HCT116 (cell line): ENCODE measurements around the gene RALGPS1.

Source experiments
- CEBPB ChIP-seq: IDR thresholded peaks from 2 replicates; pipeline ENCODE4 v1.6.1; 2012; ENCODE audit warnings: low read depth
- CTCF ChIP-seq, 3 experiments: fragments of 200-600 bp in 1 of 3; sonication (generic) in 1 of 3; IDR thresholded peaks in 2 of 3; conservative IDR thresholded peaks in 1 of 3; 2 replicates each; pipeline ENCODE4 v1.5.1; 2012 to 2017; ENCODE audit warnings: low read depth in 2 of 3, low read length in 2 of 3, antibody characterized with exemption in 1 of 3, borderline replicate concordance in 1 of 3, control low read depth in 1 of 3, mild to moderate bottlenecking in 1 of 3, mixed read lengths in 1 of 3, mixed run types in 1 of 3, moderate library complexity in 1 of 3; ENCODE audit not compliant: insufficient read depth in 1 of 3
- ELF1 ChIP-seq: IDR thresholded peaks from 2 replicates; pipeline ENCODE4 v1.6.1; 2012; ENCODE audit warnings: low read depth, borderline replicate concordance
- EZH2 ChIP-seq: fragments of 200-600 bp; sonication (generic); IDR thresholded peaks from 2 replicates; pipeline ENCODE4 v1.6.1; 2017; ENCODE audit warnings: antibody characterized with exemption, mixed run types
- EZH2phosphoT487 ChIP-seq: fragments of 200-600 bp; IDR thresholded peaks from 2 replicates; pipeline ENCODE4 v1.6.1; 2018; ENCODE audit warnings: antibody characterized with exemption, borderline replicate concordance
- POLR2A ChIP-seq: IDR thresholded peaks from 2 replicates; pipeline ENCODE4 v1.7.0; 2011; ENCODE audit warnings: borderline replicate concordance; ENCODE audit not compliant: insufficient read depth, insufficient read length; ENCODE audit errors: extremely low read depth
- POLR2AphosphoS5 ChIP-seq: IDR thresholded peaks from 2 replicates; pipeline ENCODE4 v1.6.1; 2011; ENCODE audit warnings: mild to moderate bottlenecking, low read depth, low read length, moderate library complexity
- RAD21 ChIP-seq: IDR thresholded peaks from 2 replicates; pipeline ENCODE4 v1.6.1; 2012; ENCODE audit warnings: low read depth, mild to moderate bottlenecking
- ZBTB33 ChIP-seq: IDR thresholded peaks from 2 replicates; pipeline ENCODE4 v1.6.1; 2011; ENCODE audit warnings: mild to moderate bottlenecking, low read length, moderate library complexity; ENCODE audit not compliant: insufficient replicate concordance; ENCODE audit errors: extremely low read depth
- ZNF274 ChIP-seq: fragments of 200-500 bp; sonication (Bioruptor generic); IDR thresholded peaks from 2 replicates; pipeline ENCODE4 v1.6.1; 2014; ENCODE audit warnings: mild to moderate bottlenecking, low read depth, low read length, inconsistent platforms

- TF ChIP-seq POLR2A (no peak), POLR2AphosphoS5 (no peak), CTCF (IDR thresholded peaks at IDR 0.05 in 2 of 3, conservative IDR thresholded peaks at IDR 0.05 in 1 of 3; ENCODE audit: borderline replicate concordance in 1 of 3, insufficient read depth in 1 of 3, low read depth in 2 of 3, low read length in 2 of 3) (no peak), RAD21 (no peak), CEBPB (no peak), EZH2phosphoT487 (no peak), EZH2 (no peak), ZNF274 (no peak), ELF1 (no peak), ZBTB33 (no peak)
Observed at GRCh38 chr9:127011772-127012171, 97.2 kb downstream of the RALGPS1 start.
